COLO668 (cell line): ENCODE data around the gene ADAM8.
"Not testable (repeated sequence)": the region's sequence is repeated elsewhere in the genome, so short reads cannot be mapped to it uniquely, and the experiment has no call there.

Source experiments
- DNase-seq: peaks from one replicate; lab custom pipeline; 2025; ENCODE audit not compliant: unreplicated experiment; lab: John Stamatoyannopoulos, UW

The ADAM8 gene

GRCh38 chr10:133234796-133235195 is 41.9 kb downstream of the ADAM8 start:
- not testable (repeated sequence) for DNase-seq

- no peak for DNase-seq
These were observed 44.6 kb downstream of the ADAM8 start for GRCh38 chr10:133231946-133232574.

GRCh38 chr10:133231244-133231945 is 45.3 kb downstream of the ADAM8 start:
- peak; percentile 4 for DNase-seq

- peak; percentile 22 for DNase-seq
These were observed 46.1 kb downstream of the ADAM8 start for GRCh38 chr10:133230387-133231195.

GRCh38 chr10:133230044-133230361 is 46.7 kb downstream of the ADAM8 start, which contains the start of gene UTF1:
Gene UTF1, plus strand, starts transcription at chr10:133230217. Its CDS starts 72 bp downstream, at chr10:133230289.
- no peak for DNase-seq

- DNase-seq: no peak
These were observed 47.2 kb downstream of the ADAM8 start for GRCh38 chr10:133229265-133230043.

- no peak for DNase-seq
These were observed 49.4 kb downstream of the ADAM8 start for GRCh38 chr10:133227256-133227655.

GRCh38 chr10:133226251-133226808 is 50.3 kb downstream of the ADAM8 start:
- no peak for DNase-seq

GRCh38 chr10:133225707-133226191 is 50.9 kb downstream of the ADAM8 start:
- DNase-seq: no peak

GRCh38 chr10:133224756-133225372 is 51.8 kb downstream of the ADAM8 start:
- no peak for DNase-seq

GRCh38 chr10:133224076-133224475 is 52.6 kb downstream of the ADAM8 start:
- no peak for DNase-seq

- DNase-seq: not testable (repeated sequence)
These were observed 54.9 kb downstream of the ADAM8 start for GRCh38 chr10:133221756-133222155.

GRCh38 chr10:133221331-133221730 is 55.3 kb downstream of the ADAM8 start:
- DNase-seq: no peak

GRCh38 chr10:133219782-133220181 is 56.9 kb downstream of the ADAM8 start:
- no peak for DNase-seq

- DNase-seq: no peak
These were observed 57.8 kb downstream of the ADAM8 start for GRCh38 chr10:133218891-133219290.

- no peak for DNase-seq
These were observed 58.7 kb downstream of the ADAM8 start for GRCh38 chr10:133217800-133218589.

- DNase-seq: no peak
These were observed 59.9 kb downstream of the ADAM8 start for GRCh38 chr10:133216776-133217175.

- no peak for DNase-seq
These were observed 61.1 kb downstream of the ADAM8 start for GRCh38 chr10:133215586-133215985.
